IPS DF 19.7 (cell line): ENCODE results near the gene FRMD4A.

Experiments used
- DNase-seq: peaks from one replicate; pipeline ENCODE4 v3.0.0-alpha.2; 2013; ENCODE audit warnings: low read depth, low spot score

The FRMD4A gene

GRCh38 chr10:14330388-14331061, at the start of gene FRMD4A:
FRMD4A (minus strand) TSS chr10:14330924.
- DNase-seq, result no peak

DNA sequence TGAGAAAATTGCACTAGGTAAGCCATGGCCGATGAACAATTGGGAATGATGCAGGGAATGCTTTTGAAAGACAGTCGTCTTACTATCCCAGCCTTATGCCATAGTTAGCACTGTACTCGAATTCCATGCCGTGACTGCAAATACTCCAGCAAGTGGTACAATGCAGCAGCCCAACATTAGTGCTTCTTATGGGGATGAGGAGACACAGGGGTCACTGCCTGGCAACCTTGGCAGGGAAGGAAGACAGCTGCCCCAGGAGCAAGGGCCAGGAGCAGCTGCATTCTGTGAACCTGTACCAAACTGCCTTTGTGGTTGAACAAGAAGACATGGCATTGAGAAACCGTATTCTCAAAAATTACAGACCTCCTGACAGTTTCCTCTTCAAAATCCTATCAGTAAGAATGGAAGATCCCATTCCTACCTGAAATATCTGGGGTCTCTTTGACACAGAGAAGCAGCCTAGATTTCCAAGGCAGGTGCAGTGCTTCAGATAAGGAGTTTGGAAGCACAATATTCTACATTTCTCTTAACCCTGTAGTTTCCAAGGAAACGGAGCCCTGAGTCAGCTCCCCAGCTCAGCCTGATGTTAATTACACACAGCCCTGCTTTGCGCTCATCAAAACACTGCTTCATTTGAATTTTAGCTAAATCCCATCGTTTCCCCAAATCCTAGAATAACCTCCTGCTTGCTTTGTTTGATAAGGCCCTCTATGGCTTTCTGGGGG, 49.0 kb upstream of the FRMD4A start:
- no peak for DNase-seq

- DNase-seq, result no peak
Observed at GRCh38 chr10:14378387-14378960, 47.8 kb upstream of the FRMD4A start.

DNA sequence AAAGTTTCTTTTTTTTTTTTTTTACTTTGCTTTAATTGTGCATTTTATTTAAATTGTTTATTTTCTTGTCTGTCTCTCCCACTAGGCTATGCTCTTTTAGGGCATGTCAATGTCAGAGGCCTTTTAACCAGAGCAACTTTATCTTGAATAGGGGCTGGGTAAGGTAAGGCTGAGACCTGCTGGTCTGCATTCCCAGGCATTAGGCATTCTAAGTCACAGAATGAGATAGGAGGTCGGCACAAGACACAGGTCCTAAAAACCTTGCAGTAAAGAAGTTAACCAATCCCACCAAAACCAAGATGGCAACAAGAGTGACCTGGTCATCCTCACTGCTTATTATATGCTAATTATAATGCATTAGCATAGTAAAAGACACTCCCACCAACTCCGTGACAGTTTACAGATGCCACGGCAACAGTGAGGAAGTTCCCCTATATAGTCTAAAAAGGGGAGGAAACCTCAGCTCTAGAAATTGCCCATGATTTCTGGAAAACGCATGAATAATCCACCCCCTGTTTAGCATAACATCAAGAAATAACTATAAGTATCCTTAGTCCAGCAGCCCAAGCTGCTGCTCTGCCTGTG, 47.0 kb upstream of the FRMD4A start:
- DNase-seq, result no peak

GRCh38 chr10:14374745-14375445, 44.2 kb upstream of the FRMD4A start:
- no peak for DNase-seq

GRCh38 chr10:14372606-14373005, 41.9 kb upstream of the FRMD4A start:
- no peak for DNase-seq

DNA sequence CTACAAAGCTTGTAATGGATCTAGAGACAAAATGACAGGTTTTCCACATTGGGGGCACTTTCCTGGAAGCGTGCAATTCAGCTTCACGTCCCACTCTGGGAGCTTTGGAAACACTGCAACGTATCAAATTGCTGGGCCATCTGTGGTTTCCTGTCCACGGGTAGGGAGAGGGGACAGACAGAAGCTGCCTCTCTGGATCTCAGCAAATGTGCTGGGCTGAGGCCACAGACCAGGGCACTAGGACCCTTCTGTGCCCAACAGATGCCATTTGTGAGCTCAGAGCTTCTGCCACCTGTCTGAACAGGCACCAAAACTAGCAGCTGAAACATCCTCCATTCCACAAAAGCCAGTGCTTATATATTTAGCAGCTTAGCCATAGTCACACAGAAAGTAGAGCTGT, 40.9 kb upstream of the FRMD4A start:
- no peak for DNase-seq

GRCh38 chr10:14370894-14371293, 40.2 kb upstream of the FRMD4A start:
- DNase-seq, result no peak

DNA sequence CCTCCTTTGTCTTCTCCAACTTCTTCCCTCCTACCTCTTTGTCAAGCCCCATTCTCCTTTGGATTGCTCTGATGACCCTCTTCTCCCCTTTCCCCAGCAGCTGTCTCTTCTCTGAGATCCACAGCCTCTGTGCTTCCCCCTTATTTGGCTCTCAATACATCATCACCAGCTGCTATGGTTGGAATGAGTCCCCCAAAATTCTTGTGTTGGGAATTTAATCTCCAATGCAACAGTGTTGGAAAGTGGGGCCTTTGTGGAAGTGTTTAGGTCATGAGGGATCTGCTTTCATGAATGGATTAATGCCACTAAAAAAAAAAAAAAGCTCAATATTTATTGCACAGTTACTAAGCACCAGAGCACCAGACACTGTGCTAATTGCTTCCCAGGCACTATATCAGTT, 39.2 kb upstream of the FRMD4A start:
- no peak for DNase-seq

- DNase-seq, result no peak
Observed at GRCh38 chr10:14366760-14367159, 36.0 kb upstream of the FRMD4A start.

- no peak for DNase-seq
Observed at GRCh38 chr10:14365266-14365665, 34.5 kb upstream of the FRMD4A start.

GRCh38 chr10:14362104-14362503, 31.4 kb upstream of the FRMD4A start:
- DNase-seq, result no peak

GRCh38 chr10:14360961-14361360, 30.2 kb upstream of the FRMD4A start:
- DNase-seq, result no peak

- DNase-seq, result no peak
Observed at GRCh38 chr10:14360515-14360914, 29.8 kb upstream of the FRMD4A start.

DNA sequence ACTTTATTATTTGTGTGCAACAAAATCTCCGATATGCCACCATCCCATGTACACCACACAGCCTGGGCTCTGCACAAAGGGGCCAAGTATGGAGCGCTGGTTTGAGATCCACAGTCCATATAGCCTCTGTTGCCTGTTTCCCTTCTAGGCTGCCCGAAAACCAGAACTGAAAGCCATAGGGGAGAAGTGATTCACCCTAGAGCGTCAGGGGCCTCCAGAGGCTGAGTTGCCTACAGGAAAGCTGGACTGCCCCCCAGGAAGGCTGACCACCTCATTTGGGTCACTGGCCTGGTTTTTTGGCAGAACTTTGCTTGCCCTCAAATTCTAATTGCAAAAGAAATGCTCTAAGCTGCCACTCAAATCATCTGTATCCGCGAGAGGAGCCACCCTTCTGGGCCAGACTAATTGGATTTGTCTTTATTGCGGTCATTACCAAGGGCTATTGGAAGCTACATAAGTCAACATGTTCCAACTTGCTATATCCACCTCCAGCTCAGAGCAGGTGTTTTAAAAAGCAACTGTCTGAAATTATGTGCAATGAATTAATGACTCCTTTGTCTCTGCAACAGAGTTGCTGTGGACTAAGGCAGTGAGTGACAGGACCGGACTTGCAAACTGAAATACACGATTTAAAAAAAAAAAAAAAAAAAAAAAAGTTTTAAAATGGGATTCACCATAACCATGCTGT, 28.3 kb upstream of the FRMD4A start:
- DNase-seq, result no peak

DNA sequence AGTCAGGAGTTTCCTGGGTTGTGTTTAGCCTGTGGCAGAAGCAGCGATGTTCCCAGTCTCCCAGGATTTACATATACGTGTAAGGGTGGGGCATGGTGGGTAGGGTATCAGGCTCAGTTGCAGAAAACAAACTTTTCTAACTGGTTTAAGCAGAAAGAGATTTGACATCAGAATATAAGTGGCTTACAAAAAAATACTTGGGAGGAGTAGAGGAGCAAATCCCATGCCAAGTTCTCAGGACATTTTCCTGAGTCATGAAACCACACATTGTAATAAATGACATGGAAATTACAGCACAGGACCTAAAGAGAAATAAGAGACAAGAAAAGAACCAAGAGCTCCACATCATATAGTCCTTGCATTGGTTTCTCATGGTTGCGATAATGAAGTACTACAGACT, 26.2 kb upstream of the FRMD4A start:
- no peak for DNase-seq

GRCh38 chr10:14355750-14356149, 25.0 kb upstream of the FRMD4A start:
- no peak for DNase-seq

DNA sequence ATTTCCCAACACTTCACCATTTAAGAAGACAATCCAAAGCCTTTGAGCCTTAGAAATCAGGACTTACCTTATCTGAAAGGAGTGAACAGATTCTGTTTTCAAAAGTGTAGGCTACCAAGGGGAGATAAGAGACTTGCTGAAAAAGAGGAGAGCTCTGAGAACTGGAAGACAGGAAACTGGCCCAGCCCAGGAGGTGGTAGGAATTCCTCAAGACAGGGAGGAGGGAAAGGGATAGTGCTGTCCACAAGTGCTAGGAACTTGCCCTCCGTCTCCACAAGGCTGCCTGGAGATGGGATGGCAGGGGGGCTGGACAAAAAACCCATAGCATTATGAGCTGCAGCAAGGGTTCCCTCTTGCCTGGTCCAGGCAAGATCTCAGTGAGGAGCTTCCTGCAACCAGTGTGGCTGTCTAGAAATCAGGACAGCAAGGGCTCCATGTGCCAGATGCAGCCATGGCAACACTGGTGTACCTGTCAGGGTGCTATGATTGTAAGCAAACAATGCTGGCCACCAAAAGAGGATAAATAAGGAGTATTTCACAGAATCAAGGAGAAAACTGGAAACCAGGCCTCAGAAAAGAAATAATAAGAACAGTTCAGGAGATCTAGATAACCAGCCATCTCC, 22.7 kb upstream of the FRMD4A start:
- DNase-seq, result no peak

DNA sequence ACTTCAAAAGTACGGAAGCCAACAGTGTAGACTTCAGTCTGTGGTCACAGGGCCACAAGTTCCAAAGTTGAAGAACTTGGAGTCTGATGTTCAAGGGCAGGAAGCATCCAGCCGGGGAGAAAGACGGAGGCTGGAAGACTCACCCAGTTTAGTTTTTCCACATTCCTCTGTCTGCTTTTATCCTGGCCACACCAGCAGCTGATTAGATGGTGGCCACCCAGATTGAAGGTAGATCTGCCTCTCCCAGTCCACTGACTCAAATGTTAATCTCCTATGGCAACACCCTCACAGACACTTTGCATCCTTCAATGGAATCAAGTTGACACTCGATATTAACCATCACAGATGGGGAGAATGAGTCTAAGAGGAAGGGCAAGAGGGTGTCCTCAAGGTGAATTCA, 19.3 kb upstream of the FRMD4A start:
- DNase-seq, result no peak

- DNase-seq, result no peak
Observed at GRCh38 chr10:14349081-14349480, 18.4 kb upstream of the FRMD4A start.

DNA sequence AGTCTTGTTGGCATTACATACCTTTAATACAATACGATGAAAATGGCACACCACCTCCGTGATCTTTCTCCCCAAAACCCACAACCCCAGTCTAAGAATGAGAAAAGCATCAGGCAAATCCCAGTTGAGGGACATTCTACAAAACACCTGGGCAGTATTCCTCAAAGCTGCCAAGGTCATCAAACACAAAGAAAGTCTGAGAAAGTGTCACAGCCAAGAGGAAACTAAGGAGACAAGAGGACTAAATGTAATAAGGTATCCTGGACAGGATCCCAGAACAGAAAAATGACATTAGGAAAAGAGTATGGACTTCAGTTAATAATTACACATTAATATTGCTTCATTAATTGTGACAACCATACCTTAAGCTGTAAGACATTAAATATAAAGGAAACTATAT, 14.5 kb upstream of the FRMD4A start:
- no peak for DNase-seq
